ENCODE measurements around the gene PCARE.

GRCh38 chr2:29071032-29071975 lies 3.0 kb downstream of the PCARE start:
- TF ChIP-seq ATF3 (IDR thresholded peaks at IDR 0.05) (no peak), YY1 (IDR thresholded peaks at IDR 0.05) (no peak), ZBTB33 (IDR thresholded peaks at IDR 0.05) (no peak), CTCF (IDR thresholded peaks at IDR 0.05; ENCODE audit: low read depth, low read length, missing input control) (no peak), FOXA2 (IDR thresholded peaks at IDR 0.05) (no peak), SP1 (IDR thresholded peaks at IDR 0.05) (no peak), EGR1 (IDR thresholded peaks at IDR 0.05; ENCODE audit: low read depth in 2 of 2) (no peak), TAF1 (conservative IDR thresholded peaks at IDR 0.05) (no peak)
